ENCODE results near the gene RASSF1.

DNA sequence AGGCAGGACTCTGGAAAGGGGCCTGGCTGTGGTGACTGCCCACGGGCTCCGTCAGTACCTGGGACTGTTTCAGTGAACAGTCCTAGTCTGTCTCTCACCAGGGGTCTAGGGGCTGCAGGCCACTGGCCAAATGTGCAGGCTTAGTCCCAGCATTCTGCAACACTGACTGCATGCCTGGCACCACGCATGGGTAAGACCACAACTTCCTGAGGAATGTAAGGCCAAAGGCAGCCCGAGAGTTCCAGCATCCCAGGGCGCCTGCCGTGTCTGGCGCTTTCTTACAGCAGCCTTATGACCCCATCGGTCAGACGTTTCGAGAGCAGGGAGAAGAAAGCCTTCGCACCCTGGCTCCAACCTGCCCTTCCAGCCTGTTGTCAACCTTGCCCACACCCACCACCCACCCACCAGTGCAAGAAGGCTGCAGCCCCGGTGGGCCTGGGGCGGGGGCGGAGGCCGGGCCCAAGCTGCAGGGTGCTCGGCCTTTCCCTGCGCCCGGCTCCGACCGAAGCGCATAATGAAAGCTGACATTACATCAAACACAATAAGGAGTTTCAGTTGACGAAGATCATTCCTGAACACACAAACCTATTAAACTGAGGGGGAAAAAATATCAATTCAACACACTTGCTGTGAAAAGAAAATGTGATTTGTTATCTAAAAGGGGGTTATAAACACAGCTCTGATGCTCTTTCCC is 48.2 kb upstream of the RASSF1 start:
- TF ChIP-seq FOSL2 (IDR thresholded peaks at IDR 0.05) (no peak), FOSL2 (CRISPR knock-in tag; IDR thresholded peaks at IDR 0.05) (no peak), POLR2A (IDR thresholded peaks at IDR 0.05; ENCODE audit: low read length) (no peak), EHMT2 (IDR thresholded peaks at IDR 0.05; ENCODE audit: low read depth) (no peak), SREBF2 (IDR thresholded peaks at IDR 0.05) (no peak), EP300 (IDR thresholded peaks at IDR 0.05) (no peak), ESRRA (IDR thresholded peaks at IDR 0.05; ENCODE audit: borderline replicate concordance, low read length) (no peak), CHD2 (IDR thresholded peaks at IDR 0.05; ENCODE audit: low read length, partially characterized antibody) (no peak), ELK1 (IDR thresholded peaks at IDR 0.05; ENCODE audit: low read depth, low read length) (no peak), ZC3H11A (IDR thresholded peaks at IDR 0.05) (no peak), CEBPB (IDR thresholded peaks at IDR 0.05) (no peak)
- TF ChIP-seq, protein P1, sequence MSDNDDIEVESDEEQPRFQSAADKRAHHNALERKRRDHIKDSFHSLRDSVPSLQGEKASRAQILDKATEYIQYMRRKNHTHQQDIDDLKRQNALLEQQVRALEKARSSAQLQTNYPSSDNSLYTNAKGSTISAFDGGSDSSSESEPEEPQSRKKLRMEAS (IDR thresholded peaks at IDR 0.05) = no peak
- TF ChIP-seq, protein P2, sequence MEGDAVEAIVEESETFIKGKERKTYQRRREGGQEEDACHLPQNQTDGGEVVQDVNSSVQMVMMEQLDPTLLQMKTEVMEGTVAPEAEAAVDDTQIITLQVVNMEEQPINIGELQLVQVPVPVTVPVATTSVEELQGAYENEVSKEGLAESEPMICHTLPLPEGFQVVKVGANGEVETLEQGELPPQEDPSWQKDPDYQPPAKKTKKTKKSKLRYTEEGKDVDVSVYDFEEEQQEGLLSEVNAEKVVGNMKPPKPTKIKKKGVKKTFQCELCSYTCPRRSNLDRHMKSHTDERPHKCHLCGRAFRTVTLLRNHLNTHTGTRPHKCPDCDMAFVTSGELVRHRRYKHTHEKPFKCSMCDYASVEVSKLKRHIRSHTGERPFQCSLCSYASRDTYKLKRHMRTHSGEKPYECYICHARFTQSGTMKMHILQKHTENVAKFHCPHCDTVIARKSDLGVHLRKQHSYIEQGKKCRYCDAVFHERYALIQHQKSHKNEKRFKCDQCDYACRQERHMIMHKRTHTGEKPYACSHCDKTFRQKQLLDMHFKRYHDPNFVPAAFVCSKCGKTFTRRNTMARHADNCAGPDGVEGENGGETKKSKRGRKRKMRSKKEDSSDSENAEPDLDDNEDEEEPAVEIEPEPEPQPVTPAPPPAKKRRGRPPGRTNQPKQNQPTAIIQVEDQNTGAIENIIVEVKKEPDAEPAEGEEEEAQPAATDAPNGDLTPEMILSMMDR (IDR thresholded peaks at IDR 0.05) = no peak
